H9 (cell line): Measurements from ENCODE around the gene TEX12. TPM values are rescaled to one million over a fixed set of nuclear protein-coding genes. Genes with fewer than 3 reads are reported as not detected.
"Not testable (repeated sequence)": the region's sequence is repeated elsewhere in the genome, so short reads cannot be mapped to it uniquely, and the experiment has no call there.

ENCODE experiments used
- DNase-seq: peaks from one replicate; pipeline ENCODE4 v3.0.0-alpha.2; 2017
- H2AFZ ChIP-seq: one replicate; pipeline ENCODE4 v1.6.1; 2013; ENCODE audit warnings: mild to moderate bottlenecking, low read length, control low read depth, moderate library complexity
- H2AK5ac ChIP-seq: 2 replicates; pipeline ENCODE4 v1.6.1; 2013; ENCODE audit warnings: low read length, control low read depth, mixed read lengths; ENCODE audit not compliant: insufficient read length
- H2BK120ac ChIP-seq: one replicate; pipeline ENCODE4 v1.6.1; 2013; ENCODE audit warnings: low read depth, mild to moderate bottlenecking, low read length, control low read depth, inconsistent platforms; ENCODE audit not compliant: poor library complexity, severe bottlenecking
- H2BK12ac ChIP-seq: 2 replicates; pipeline ENCODE4 v1.6.1; 2013; ENCODE audit warnings: low read length, control low read depth, mixed read lengths, low read depth; ENCODE audit not compliant: insufficient read length
- H2BK15ac ChIP-seq: 2 replicates; pipeline ENCODE4 v1.6.1; 2013; ENCODE audit warnings: low read depth, low read length, control low read depth
- H2BK20ac ChIP-seq: one replicate; pipeline ENCODE4 v1.6.1; 2013; ENCODE audit warnings: low read depth, mild to moderate bottlenecking, low read length, control low read depth, inconsistent platforms; ENCODE audit not compliant: poor library complexity, severe bottlenecking
- H2BK5ac ChIP-seq: 2 replicates; pipeline ENCODE4 v1.6.1; 2013; ENCODE audit warnings: low read length, control low read depth, mixed read lengths; ENCODE audit not compliant: insufficient read length
- H3K14ac ChIP-seq: 2 replicates; pipeline ENCODE4 v1.6.1; 2013; ENCODE audit warnings: low read length, control low read depth; ENCODE audit not compliant: insufficient read depth
- H3K18ac ChIP-seq: 2 replicates; pipeline ENCODE4 v1.6.1; 2013; ENCODE audit warnings: low read depth, mild to moderate bottlenecking, mixed read lengths, low read length, control low read depth; ENCODE audit not compliant: insufficient read length
- H3K23ac ChIP-seq: 2 replicates; pipeline ENCODE4 v1.6.1; 2013; ENCODE audit warnings: low read length, control low read depth, mixed read lengths, low read depth; ENCODE audit not compliant: insufficient read length
- H3K23me2 ChIP-seq: 2 replicates; pipeline ENCODE4 v1.6.1; 2013; ENCODE audit warnings: low read depth, mild to moderate bottlenecking, mixed read lengths, low read length, control low read depth; ENCODE audit not compliant: insufficient read length, poor library complexity, severe bottlenecking
- H3K27ac ChIP-seq: 2 replicates; pipeline ENCODE4 v1.5.1; 2013; ENCODE audit warnings: low read length, control low read depth, mixed read lengths, low read depth; ENCODE audit not compliant: insufficient read length
- H3K27me3 ChIP-seq: 2 replicates; pipeline ENCODE4 v1.6.1; 2013; ENCODE audit warnings: low read length, control low read depth, inconsistent platforms; ENCODE audit not compliant: insufficient read depth
- H3K4ac ChIP-seq: 2 replicates; pipeline ENCODE4 v1.6.1; 2013; ENCODE audit warnings: low read depth, mild to moderate bottlenecking, control low read depth, inconsistent platforms, low read length, moderate library complexity
- H3K4me1 ChIP-seq: 2 replicates; pipeline ENCODE4 v1.6.1; 2013; ENCODE audit warnings: low read length, control low read depth, inconsistent platforms; ENCODE audit not compliant: insufficient read depth
- H3K4me2 ChIP-seq: 2 replicates; pipeline ENCODE4 v1.6.1; 2013; ENCODE audit warnings: low read length, control low read depth, mixed read lengths; ENCODE audit not compliant: insufficient read length, insufficient read depth
- H3K56ac ChIP-seq: 2 replicates; pipeline ENCODE4 v1.6.1; 2013; ENCODE audit warnings: low read depth, mild to moderate bottlenecking, mixed read lengths, low read length, control low read depth; ENCODE audit not compliant: insufficient read length
- H3K79me1 ChIP-seq: 2 replicates; pipeline ENCODE4 v1.6.1; 2013; ENCODE audit warnings: low read depth, mild to moderate bottlenecking, moderate library complexity, low read length, control low read depth, inconsistent platforms; ENCODE audit not compliant: insufficient read depth, poor library complexity, severe bottlenecking
- H3K79me2 ChIP-seq: 2 replicates; pipeline ENCODE4 v1.6.1; 2013; ENCODE audit warnings: low read length, control low read depth, inconsistent platforms; ENCODE audit not compliant: insufficient read depth
- H3K9ac ChIP-seq: 2 replicates; pipeline ENCODE4 v1.6.1; 2013; ENCODE audit warnings: low read length, control low read depth, mixed read lengths; ENCODE audit not compliant: insufficient read length; ENCODE audit errors: extremely low read depth
- H3K9me3 ChIP-seq: one replicate; pipeline ENCODE4 v1.6.1; 2013; ENCODE audit warnings: low read depth, low read length, inconsistent platforms; ENCODE audit not compliant: control insufficient read depth
- H3T11ph ChIP-seq: one replicate; pipeline ENCODE4 v1.6.1; 2013; ENCODE audit warnings: mild to moderate bottlenecking, low read length, control low read depth, inconsistent platforms
- H4K20me1 ChIP-seq: one replicate; pipeline ENCODE4 v1.6.1; 2013; ENCODE audit not compliant: control insufficient read depth, insufficient read length, insufficient read depth
- H4K5ac ChIP-seq: 2 replicates; pipeline ENCODE4 v1.6.1; 2013; ENCODE audit warnings: low read depth, mild to moderate bottlenecking, mixed read lengths, low read length, control low read depth; ENCODE audit not compliant: insufficient read length
- H4K8ac ChIP-seq: replicated peaks from 2 replicates; pipeline ENCODE4 v1.6.1; 2013; ENCODE audit warnings: low read length, control low read depth, mixed read lengths, low read depth; ENCODE audit not compliant: insufficient read length
- H4K91ac ChIP-seq: 2 replicates; pipeline ENCODE4 v1.6.1; 2013; ENCODE audit warnings: low read depth, mild to moderate bottlenecking, moderate library complexity, mixed read lengths, low read length, control low read depth; ENCODE audit not compliant: insufficient read length
- H3K27ac Mint-ChIP-seq, 3 experiments: 2 replicates in 2 of 3; 3 replicates in 1 of 3; pipeline ENCODE4 v1.8.0; 2020 to 2021; ENCODE audit warnings: mixed read lengths in 3 of 3, mild to moderate bottlenecking in 1 of 3, moderate library complexity in 1 of 3
- H3K27me3 Mint-ChIP-seq: 2 replicates; pipeline ENCODE4 v1.8.0; 2021; ENCODE audit warnings: low read depth, mild to moderate bottlenecking, moderate library complexity, mixed read lengths
- H3K36me3 Mint-ChIP-seq, 3 experiments: 2 replicates in 2 of 3; 3 replicates in 1 of 3; pipeline ENCODE4 v1.8.0; 2020 to 2021; ENCODE audit warnings: low read depth in 3 of 3, mixed read lengths in 3 of 3; ENCODE audit not compliant: insufficient read depth in 1 of 3
- H3K4me1 Mint-ChIP-seq, 2 experiments: 2 replicates each; pipeline ENCODE4 v1.8.0; 2020; ENCODE audit warnings: mixed read lengths in 2 of 2
- H3K4me3 Mint-ChIP-seq, 2 experiments: 2 replicates in 1 of 2; 3 replicates in 1 of 2; pipeline ENCODE4 v1.8.0; 2020 to 2021; ENCODE audit warnings: mild to moderate bottlenecking in 2 of 2, mixed read lengths in 2 of 2, moderate library complexity in 1 of 2
- H3K9me3 Mint-ChIP-seq, 2 experiments: 2 replicates in 1 of 2; 3 replicates in 1 of 2; pipeline ENCODE4 v1.8.0; 2020; ENCODE audit warnings: mild to moderate bottlenecking in 2 of 2, mixed read lengths in 2 of 2, moderate library complexity in 1 of 2
- WGBS: extraction: QIAGEN DNeasy Blood & Tissue Kit; methylation state at CpG from one replicate; pipeline ENCODE4 v1.1.7; 2013; ENCODE audit warnings: missing lambda C conversion rate, low lambda C conversion rate, mixed read lengths; ENCODE audit not compliant: insufficient read length; ENCODE audit errors: extremely low coverage; 5-methylcytosine and 5-hydroxymethylcytosine counted together
- total RNA-seq: library from RNA; stranded (reverse); gene quantifications from 2 replicates; pipeline ENCODE4 v1.2.1, GENCODE V29; 2021
- TF ChIP-seq, protein P1 (sequence below): fragments of 200-600 bp; sonication (generic); conservative IDR thresholded peaks from 3 replicates; pipeline ENCODE4 v1.8.0; 2021; ENCODE audit warnings: antibody characterized with exemption, mild to moderate bottlenecking

TEX12 gene
- total RNA-seq, 1 experiment from 2014 or later = 0.31 TPM

DNA sequence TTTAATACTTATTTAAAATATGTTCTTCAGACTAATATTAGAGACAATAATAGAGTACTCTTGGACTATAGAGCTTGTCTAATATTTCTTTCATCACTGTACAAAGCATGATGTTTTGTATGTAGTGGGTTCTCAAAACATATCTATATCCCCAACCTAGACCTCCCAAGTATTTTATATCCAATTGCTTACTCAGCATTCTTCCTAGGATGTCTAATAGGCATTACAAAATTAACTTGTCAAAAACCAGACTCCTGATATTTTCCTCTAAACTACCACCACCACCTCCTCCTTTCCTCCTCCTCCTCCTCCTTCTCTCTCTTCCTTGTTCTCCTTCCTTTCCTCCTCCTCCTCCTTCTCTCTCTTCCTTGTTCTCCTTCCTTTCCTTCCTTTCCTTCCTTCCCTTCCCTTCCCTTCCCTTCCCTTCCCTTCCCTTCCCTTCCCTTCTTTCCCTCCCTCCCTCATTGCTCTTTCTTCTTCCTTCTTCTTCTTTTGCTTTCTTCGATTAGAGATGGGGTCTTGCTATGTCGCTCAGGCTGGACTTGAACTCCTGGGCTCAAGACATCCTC lies 29.4 kb downstream of the TEX12 start:
- TF ChIP-seq, protein P1, sequence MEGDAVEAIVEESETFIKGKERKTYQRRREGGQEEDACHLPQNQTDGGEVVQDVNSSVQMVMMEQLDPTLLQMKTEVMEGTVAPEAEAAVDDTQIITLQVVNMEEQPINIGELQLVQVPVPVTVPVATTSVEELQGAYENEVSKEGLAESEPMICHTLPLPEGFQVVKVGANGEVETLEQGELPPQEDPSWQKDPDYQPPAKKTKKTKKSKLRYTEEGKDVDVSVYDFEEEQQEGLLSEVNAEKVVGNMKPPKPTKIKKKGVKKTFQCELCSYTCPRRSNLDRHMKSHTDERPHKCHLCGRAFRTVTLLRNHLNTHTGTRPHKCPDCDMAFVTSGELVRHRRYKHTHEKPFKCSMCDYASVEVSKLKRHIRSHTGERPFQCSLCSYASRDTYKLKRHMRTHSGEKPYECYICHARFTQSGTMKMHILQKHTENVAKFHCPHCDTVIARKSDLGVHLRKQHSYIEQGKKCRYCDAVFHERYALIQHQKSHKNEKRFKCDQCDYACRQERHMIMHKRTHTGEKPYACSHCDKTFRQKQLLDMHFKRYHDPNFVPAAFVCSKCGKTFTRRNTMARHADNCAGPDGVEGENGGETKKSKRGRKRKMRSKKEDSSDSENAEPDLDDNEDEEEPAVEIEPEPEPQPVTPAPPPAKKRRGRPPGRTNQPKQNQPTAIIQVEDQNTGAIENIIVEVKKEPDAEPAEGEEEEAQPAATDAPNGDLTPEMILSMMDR = no peak
- Histone ChIP-seq H3K79me2 (no peaks in the 10 kb centered on the region), H2BK20ac (no peak overlapping the region), H2AK5ac (no peak overlapping the region), H3K27me3 (no peaks in the 10 kb centered on the region), H4K5ac (no peak overlapping the region), H4K91ac (no peak overlapping the region), H3K27ac (no peak overlapping the region), H3K4me2 (no peak overlapping the region), H4K8ac (no peak overlapping the region), H3K79me1 (no peaks in the 10 kb centered on the region), H3K9ac (no peak overlapping the region), H2BK5ac (no peak overlapping the region), H3K23me2 (no peaks in the 10 kb centered on the region), H4K20me1 (no peaks in the 10 kb centered on the region), H3K23ac (no peak overlapping the region), H2BK12ac (no peak overlapping the region), H3K14ac (no peak overlapping the region), H3K9me3 (no peaks in the 10 kb centered on the region), H2BK15ac (no peak overlapping the region), H3K56ac (no peak overlapping the region), H2BK120ac (no peak overlapping the region), H3K18ac (no peak overlapping the region), H3T11ph (no peak overlapping the region), H3K4ac (no peak overlapping the region), H2AFZ (no peak overlapping the region), H3K4me1 (no peaks in the 10 kb centered on the region)
- H3K4me3 Mint-ChIP-seq = no peak overlapping the region
- no peak for DNase-seq
- no peak overlapping the region for H3K27ac Mint-ChIP-seq
- no peaks in the 10 kb centered on the region; a peak in 2 of 5 replicates for H3K9me3 Mint-ChIP-seq
- WGBS = no CpG with 5 or more reads among the region's 2 CpGs
- peaks cover 17% of the 10 kb centered on the region for H3K27me3 Mint-ChIP-seq
- H3K36me3 Mint-ChIP-seq = no peaks in the 10 kb centered on the region
- no peaks in the 10 kb centered on the region for H3K4me1 Mint-ChIP-seq

DNA sequence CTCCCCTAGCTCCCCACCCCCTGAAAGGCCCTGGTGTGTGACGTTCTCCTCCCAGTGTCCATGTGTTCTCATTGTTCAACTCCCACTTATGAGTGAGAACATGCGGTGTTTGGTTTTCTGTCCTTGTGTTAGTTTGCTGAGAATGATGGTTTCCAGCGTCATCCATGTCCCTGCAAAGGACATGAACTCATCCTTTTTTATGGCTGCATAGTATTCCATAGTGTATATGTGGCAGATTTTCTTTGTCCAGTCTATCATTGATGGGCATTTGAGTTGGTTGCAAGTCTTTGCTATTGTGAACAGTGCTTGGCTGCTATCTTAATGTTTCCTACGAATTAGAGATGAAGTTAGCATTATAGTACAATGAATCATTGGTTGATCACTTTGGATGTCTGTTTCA lies 31.9 kb downstream of the TEX12 start:
- not testable (repeated sequence) for H3K36me3 Mint-ChIP-seq, H3K23me2 ChIP-seq, H3K27ac ChIP-seq, H3K4me2 ChIP-seq, H4K20me1 ChIP-seq, H2BK20ac ChIP-seq, H2AK5ac ChIP-seq, H3K79me2 ChIP-seq, H2BK15ac ChIP-seq, H3K79me1 ChIP-seq, H3K4me1 Mint-ChIP-seq, H3K4ac ChIP-seq, H3K18ac ChIP-seq, H3K9ac ChIP-seq, H4K91ac ChIP-seq, H3K4me3 Mint-ChIP-seq, H4K8ac ChIP-seq, H2BK120ac ChIP-seq, H4K5ac ChIP-seq, H3K9me3 ChIP-seq, H3K27ac Mint-ChIP-seq, H3T11ph ChIP-seq, H3K9me3 Mint-ChIP-seq, H3K23ac ChIP-seq, H3K4me1 ChIP-seq, H3K27me3 ChIP-seq, H2AFZ ChIP-seq, H2BK5ac ChIP-seq, DNase-seq, H2BK12ac ChIP-seq, H3K56ac ChIP-seq, H3K14ac ChIP-seq
- peaks cover 17% of the 10 kb centered on the region for H3K27me3 Mint-ChIP-seq
- no CpG with 5 or more reads among the region's 4 CpGs for WGBS
